Measurements from ENCODE around the gene NPY5R.

- TF ChIP-seq CTCF (IDR thresholded peaks at IDR 0.05; ENCODE audit: low read depth, low read length) (no peak), POLR2A (IDR thresholded peaks at IDR 0.05; ENCODE audit: extremely low read depth, insufficient read length) (no peak), MYC (IDR thresholded peaks at IDR 0.05; ENCODE audit: low read depth, low read length) (no peak), MAX (IDR thresholded peaks at IDR 0.05; ENCODE audit: low read depth, low read length) (no peak)
Measured at GRCh38 chr4:163331629-163332376, 11.9 kb upstream of the NPY5R start.
